HepG2 (cell line): ENCODE measurements around the gene VAPA. TPM values are rescaled to one million over a fixed set of nuclear protein-coding genes. Genes with fewer than 3 reads are reported as not detected.
A peak's percentile ranks its signal among the peaks of the same experiment; 100 is the strongest.

Source experiments
- FLYWCH1 ChIP-seq: sonication (generic); formaldehyde crosslinking; IDR thresholded peaks from 2 replicates; pipeline ENCODE4 v1.8.1; 2023; ENCODE audit warnings: mild to moderate bottlenecking, missing genetic modification reagents
- GATAD2A ChIP-seq: IDR thresholded peaks from 2 replicates; pipeline ENCODE4 v1.6.1; 2016
- HNRNPUL1 ChIP-seq: fragments of 200-400 bp; formaldehyde crosslinking; IDR thresholded peaks from 2 replicates; pipeline ENCODE4 v1.6.1; 2017; ENCODE audit warnings: low read depth, mild to moderate bottlenecking, low read length, moderate library complexity
- IKZF4 ChIP-seq: sonication (generic); formaldehyde crosslinking; IDR thresholded peaks from 2 replicates; pipeline ENCODE4 v1.5.1; 2020; ENCODE audit warnings: borderline replicate concordance, mild to moderate bottlenecking, low read depth, missing genetic modification reagents; ENCODE audit errors: not compliant biosample characterization
- ISL2 ChIP-seq: sonication (generic); formaldehyde crosslinking; IDR thresholded peaks from 2 replicates; pipeline ENCODE4 v1.5.0; 2020; ENCODE audit warnings: missing genetic modification reagents
- MEIS1 ChIP-seq: sonication (generic); formaldehyde crosslinking; IDR thresholded peaks from 2 replicates; pipeline ENCODE4 v1.9.0; 2021; ENCODE audit warnings: mild to moderate bottlenecking, missing genetic modification reagents, moderate library complexity, borderline replicate concordance
- MIER2 ChIP-seq: IDR thresholded peaks from 2 replicates; pipeline ENCODE4 v1.6.1; 2016; ENCODE audit warnings: missing biosample characterization, missing genetic modification reagents
- MLLT10 ChIP-seq: sonication (generic); formaldehyde crosslinking; IDR thresholded peaks from 2 replicates; pipeline ENCODE4 v1.4.0; 2020; ENCODE audit warnings: missing genetic modification reagents
- MTF1 ChIP-seq: sonication (generic); formaldehyde crosslinking; IDR thresholded peaks from 2 replicates; pipeline ENCODE4 v1.5.0; 2020; ENCODE audit warnings: missing genetic modification reagents
- PHF21A ChIP-seq: sonication (generic); formaldehyde crosslinking; IDR thresholded peaks from 2 replicates; pipeline ENCODE4 v1.5.0; 2020; ENCODE audit warnings: mild to moderate bottlenecking, missing genetic modification reagents
- POLR2AphosphoS5 ChIP-seq: IDR thresholded peaks from 2 replicates; pipeline ENCODE4 v1.6.1; 2012; ENCODE audit warnings: low read depth, low read length
- TBP ChIP-seq: sonication (generic); formaldehyde crosslinking; IDR thresholded peaks from 2 replicates; pipeline ENCODE4 v1.5.0; 2020; ENCODE audit warnings: missing genetic modification reagents
- TRIM22 ChIP-seq: fragments of 450-650 bp; IDR thresholded peaks from 2 replicates; pipeline ENCODE4 v1.6.1; 2017
- ZBTB46 ChIP-seq: sonication (generic); formaldehyde crosslinking; IDR thresholded peaks from 2 replicates; pipeline ENCODE4 v1.4.0; 2020; ENCODE audit warnings: mild to moderate bottlenecking, missing genetic modification reagents, borderline replicate concordance
- ZBTB49 ChIP-seq: sonication (generic); formaldehyde crosslinking; IDR thresholded peaks from 2 replicates; pipeline ENCODE4 v1.4.0; 2020; ENCODE audit warnings: missing genetic modification reagents, borderline replicate concordance
- ZNF160 ChIP-seq: sonication (generic); formaldehyde crosslinking; IDR thresholded peaks from 2 replicates; pipeline ENCODE4 v1.8.0; 2022; ENCODE audit warnings: mild to moderate bottlenecking, inconsistent platforms, missing genetic modification reagents
- ZNF180 ChIP-seq: sonication (generic); formaldehyde crosslinking; IDR thresholded peaks from 2 replicates; pipeline ENCODE4 v1.4.0; 2020; ENCODE audit warnings: low read depth, missing genetic modification reagents, borderline replicate concordance
- ZNF230 ChIP-seq: sonication (generic); formaldehyde crosslinking; IDR thresholded peaks from 2 replicates; pipeline ENCODE4 v1.4.0; 2020; ENCODE audit warnings: mild to moderate bottlenecking, missing genetic modification reagents
- ZNF235 ChIP-seq: sonication (generic); formaldehyde crosslinking; IDR thresholded peaks from 2 replicates; pipeline ENCODE4 v1.8.1; 2023; ENCODE audit warnings: mild to moderate bottlenecking, missing genetic modification reagents, borderline replicate concordance
- ZNF292 ChIP-seq: sonication (generic); formaldehyde crosslinking; IDR thresholded peaks from 2 replicates; pipeline ENCODE4 v1.8.1; 2022; ENCODE audit warnings: mild to moderate bottlenecking, low read depth, missing genetic modification reagents, borderline replicate concordance
- ZNF333 ChIP-seq: sonication (generic); formaldehyde crosslinking; IDR thresholded peaks from 2 replicates; pipeline ENCODE4 v1.4.0; 2020; ENCODE audit warnings: mild to moderate bottlenecking, missing genetic modification reagents, borderline replicate concordance
- ZNF550 ChIP-seq: sonication (generic); formaldehyde crosslinking; IDR thresholded peaks from 2 replicates; pipeline ENCODE4 v1.4.0; 2020; ENCODE audit warnings: mild to moderate bottlenecking, missing genetic modification reagents, borderline replicate concordance
- ZNF761 ChIP-seq: sonication (generic); formaldehyde crosslinking; conservative IDR thresholded peaks from 2 replicates; pipeline ENCODE4 v1.4.0; 2020; ENCODE audit warnings: mild to moderate bottlenecking, missing genetic modification reagents
- polyA plus RNA-seq, 8 experiments: library from polyadenylated mRNA; depleted of rRNA in 3 of 8; stranded (reverse) in 7 of 8; unstranded in 1 of 8; fragments of >200 nt; fragmentation: Illumina TruSeq in 4 of 8; extraction: Trizol in 4 of 8; gene quantifications; 2 replicates each; pipeline versions ENCODE4 v1.2.1 to v1.2.3, GENCODE V29; 2011 to 2016; ENCODE audit warnings: low read depth in 4 of 8, missing spikeins in 1 of 8, mixed read lengths in 1 of 8; ENCODE audit not compliant: insufficient read depth in 1 of 8
- total RNA-seq, 5 experiments: library from RNA; depleted of rRNA; stranded (reverse); fragments of >200 nt; fragmentation: Illumina TruSeq; extraction: Trizol; gene quantifications; 2 replicates each; pipeline ENCODE4 v1.2.3, GENCODE V29; 2016; ENCODE audit warnings: low read depth in 1 of 5
- TF ChIP-seq, protein P1 (sequence below): sonication (generic); formaldehyde crosslinking; IDR thresholded peaks from 2 replicates; pipeline ENCODE4 v1.5.0; 2020; ENCODE audit warnings: missing genetic modification reagents

VAPA gene
- total and polyA plus RNA-seq, 2 of the 13 experiments (the other 11 are each of a cell fraction or from before 2014, with no cell fraction given), result 167 to 294 TPM

GRCh38 chr18:9913526-9914333 is at the start of gene VAPA (continued):
- TF ChIP-seq ZNF160 (peak; percentile 28; the same call in 1 of the 2 replicates), MEIS1 (CRISPR knock-in tag) (no peak; the same call in 1 of the 2 replicates), POLR2AphosphoS5 (peak; percentile 75), ISL2 (CRISPR knock-in tag) (peak; percentile 55), ZNF180 (CRISPR knock-in tag) (no peak), MIER2 (no peak), MTF1 (no peak), ZNF292 (no peak), IKZF4 (CRISPR knock-in tag) (no peak), ZNF235 (CRISPR knock-in tag) (no peak), FLYWCH1 (CRISPR knock-in tag) (no peak), ZBTB49 (CRISPR knock-in tag) (0 out of 2 replicates have a peak, but pooled peaks have one; percentile 34), GATAD2A (CRISPR knock-in tag) (no peak), ZNF550 (CRISPR knock-in tag) (0 out of 2 replicates have a peak, but pooled peaks have one; percentile 23), TBP (CRISPR knock-in tag) (peak; percentile 79; the same call in 1 of the 2 replicates), ZNF761 (CRISPR knock-in tag) (peak; percentile 53; the same call in 1 of the 2 replicates), MLLT10 (CRISPR knock-in tag) (no peak), ZNF230 (no peak), PHF21A (CRISPR knock-in tag) (0 out of 2 replicates have a peak, but pooled peaks have one; percentile 40), ZBTB46 (CRISPR knock-in tag) (no peak), ZNF333 (CRISPR knock-in tag) (peak; percentile 83; the same call in 1 of the 2 replicates), TRIM22 (no peak), HNRNPUL1 (no peak)
- TF ChIP-seq, protein P1, sequence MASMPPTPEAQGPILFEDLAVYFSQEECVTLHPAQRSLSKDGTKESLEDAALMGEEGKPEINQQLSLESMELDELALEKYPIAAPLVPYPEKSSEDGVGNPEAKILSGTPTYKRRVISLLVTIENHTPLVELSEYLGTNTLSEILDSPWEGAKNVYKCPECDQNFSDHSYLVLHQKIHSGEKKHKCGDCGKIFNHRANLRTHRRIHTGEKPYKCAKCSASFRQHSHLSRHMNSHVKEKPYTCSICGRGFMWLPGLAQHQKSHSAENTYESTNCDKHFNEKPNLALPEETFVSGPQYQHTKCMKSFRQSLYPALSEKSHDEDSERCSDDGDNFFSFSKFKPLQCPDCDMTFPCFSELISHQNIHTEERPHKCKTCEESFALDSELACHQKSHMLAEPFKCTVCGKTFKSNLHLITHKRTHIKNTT (CRISPR knock-in tag), result no peak
